Parathyroid adenoma (tissue), 2 donors: Measurements from ENCODE around the gene TCTN1.
A peak's percentile ranks its signal among the peaks of the same experiment; 100 is the strongest.
"Not testable (repeated sequence)": the region's sequence is repeated elsewhere in the genome, so short reads cannot be mapped to it uniquely, and the experiment has no call there.

Experiments used
- H2AFZ ChIP-seq: fragments of 300-600 bp; sonication (generic); one replicate; pipeline ENCODE4 v1.7.0; 2017; ENCODE audit warnings: antibody characterized with exemption, mild to moderate bottlenecking
- H3K27ac ChIP-seq: fragments of 300-600 bp; sonication (generic); one replicate; pipeline ENCODE4 v1.7.0; 2017
- H3K27me3 ChIP-seq: fragments of 300-600 bp; sonication (generic); one replicate; pipeline ENCODE4 v1.7.0; 2017; ENCODE audit warnings: low read length; ENCODE audit not compliant: control insufficient read depth, insufficient read depth
- H3K36me3 ChIP-seq: fragments of 300-600 bp; sonication (generic); one replicate; pipeline ENCODE4 v1.7.0; 2017; ENCODE audit warnings: low read length; ENCODE audit not compliant: control insufficient read depth, insufficient read depth
- H3K4me1 ChIP-seq: fragments of 300-600 bp; sonication (generic); one replicate; pipeline ENCODE4 v1.7.0; 2017; ENCODE audit warnings: control low read depth
- H3K4me2 ChIP-seq: fragments of 300-600 bp; sonication (generic); one replicate; pipeline ENCODE4 v1.7.0; 2017; ENCODE audit warnings: low read length
- H3K4me3 ChIP-seq: fragments of 300-600 bp; sonication (generic); one replicate; pipeline ENCODE4 v1.7.0; 2017; ENCODE audit warnings: low read depth, low read length
- H3K79me2 ChIP-seq: fragments of 300-600 bp; sonication (generic); one replicate; pipeline ENCODE4 v1.7.0; 2017; ENCODE audit warnings: control low read depth
- H3K9ac ChIP-seq: fragments of 300-600 bp; sonication (generic); one replicate; pipeline ENCODE4 v1.7.0; 2017; ENCODE audit warnings: mild to moderate bottlenecking
- H3K9me3 ChIP-seq: fragments of 300-600 bp; sonication (generic); one replicate; pipeline ENCODE4 v1.7.0; 2017; ENCODE audit warnings: low read length; ENCODE audit not compliant: control insufficient read depth
- TF ChIP-seq, protein P1 (sequence below): fragments of 300-600 bp; sonication (generic); IDR thresholded peaks from one replicate; pipeline ENCODE4 v1.7.0; 2017; ENCODE audit warnings: antibody characterized with exemption, mild to moderate bottlenecking
- donor health status: primary hyperparathyroidism.

The TCTN1 gene

DNA sequence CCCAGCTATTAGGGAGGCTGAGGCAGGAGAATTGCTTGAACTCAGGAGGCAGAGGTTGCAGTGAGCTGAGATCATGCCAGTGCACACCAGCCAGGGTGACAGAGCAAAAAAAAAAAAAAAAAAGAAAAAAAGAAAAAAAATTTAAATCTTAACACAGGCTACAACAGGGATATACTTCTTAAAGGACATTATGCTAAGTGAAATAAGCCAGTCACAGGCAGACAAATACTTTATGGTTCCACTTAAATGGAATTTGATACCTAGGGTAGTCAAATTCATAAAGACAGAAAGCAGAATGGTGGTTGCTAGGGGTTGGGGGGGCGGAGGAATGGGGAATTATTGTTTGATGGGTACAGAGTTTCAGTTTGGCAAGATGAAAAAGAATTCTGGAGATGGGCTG is 16.0 kb upstream of the TCTN1 start:
- no peak overlapping the region for H3K27ac ChIP-seq
- no peaks in the 10 kb centered on the region for H3K9me3 ChIP-seq
- no peak overlapping the region for H3K4me3 ChIP-seq
- H3K27me3 ChIP-seq, result no peaks in the 10 kb centered on the region
- H3K79me2 ChIP-seq, result no peaks in the 10 kb centered on the region
- TF ChIP-seq, protein P1, sequence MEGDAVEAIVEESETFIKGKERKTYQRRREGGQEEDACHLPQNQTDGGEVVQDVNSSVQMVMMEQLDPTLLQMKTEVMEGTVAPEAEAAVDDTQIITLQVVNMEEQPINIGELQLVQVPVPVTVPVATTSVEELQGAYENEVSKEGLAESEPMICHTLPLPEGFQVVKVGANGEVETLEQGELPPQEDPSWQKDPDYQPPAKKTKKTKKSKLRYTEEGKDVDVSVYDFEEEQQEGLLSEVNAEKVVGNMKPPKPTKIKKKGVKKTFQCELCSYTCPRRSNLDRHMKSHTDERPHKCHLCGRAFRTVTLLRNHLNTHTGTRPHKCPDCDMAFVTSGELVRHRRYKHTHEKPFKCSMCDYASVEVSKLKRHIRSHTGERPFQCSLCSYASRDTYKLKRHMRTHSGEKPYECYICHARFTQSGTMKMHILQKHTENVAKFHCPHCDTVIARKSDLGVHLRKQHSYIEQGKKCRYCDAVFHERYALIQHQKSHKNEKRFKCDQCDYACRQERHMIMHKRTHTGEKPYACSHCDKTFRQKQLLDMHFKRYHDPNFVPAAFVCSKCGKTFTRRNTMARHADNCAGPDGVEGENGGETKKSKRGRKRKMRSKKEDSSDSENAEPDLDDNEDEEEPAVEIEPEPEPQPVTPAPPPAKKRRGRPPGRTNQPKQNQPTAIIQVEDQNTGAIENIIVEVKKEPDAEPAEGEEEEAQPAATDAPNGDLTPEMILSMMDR, result no peak
- no peak overlapping the region for H2AFZ ChIP-seq
- no peak overlapping the region for H3K4me2 ChIP-seq
- no peaks in the 10 kb centered on the region for H3K36me3 ChIP-seq
- no peaks in the 10 kb centered on the region for H3K4me1 ChIP-seq
- H3K9ac ChIP-seq, result no peak overlapping the region

DNA sequence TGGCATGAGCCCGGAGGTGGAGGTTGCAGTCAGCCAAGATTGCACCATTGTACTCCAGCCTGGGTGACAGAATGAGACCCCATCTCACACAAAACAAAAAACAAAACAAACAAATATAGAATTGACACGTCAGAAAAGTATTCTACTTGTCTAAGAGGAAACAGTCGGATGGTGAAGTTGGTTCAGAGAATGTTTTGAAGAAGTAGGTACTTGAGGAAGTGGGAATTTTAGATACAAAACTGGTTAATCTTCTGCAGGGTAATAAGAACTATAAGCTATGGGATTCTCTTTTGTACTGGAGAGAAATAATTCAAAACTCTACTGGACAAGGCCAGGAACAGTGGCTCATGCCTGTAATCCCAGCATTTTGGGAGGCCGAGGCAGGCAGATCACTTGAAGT is 14.6 kb upstream of the TCTN1 start:
- no peak overlapping the region for H3K4me3 ChIP-seq
- no peaks in the 10 kb centered on the region for H3K4me1 ChIP-seq
- H3K27ac ChIP-seq, result no peak overlapping the region
- no peaks in the 10 kb centered on the region for H3K9me3 ChIP-seq
- H3K79me2 ChIP-seq, result no peaks in the 10 kb centered on the region
- H3K36me3 ChIP-seq, result no peaks in the 10 kb centered on the region
- H3K9ac ChIP-seq, result no peak overlapping the region
- no peak overlapping the region for H3K4me2 ChIP-seq
- TF ChIP-seq, protein P1, result no peak
- H2AFZ ChIP-seq, result no peak overlapping the region
- no peaks in the 10 kb centered on the region for H3K27me3 ChIP-seq

DNA sequence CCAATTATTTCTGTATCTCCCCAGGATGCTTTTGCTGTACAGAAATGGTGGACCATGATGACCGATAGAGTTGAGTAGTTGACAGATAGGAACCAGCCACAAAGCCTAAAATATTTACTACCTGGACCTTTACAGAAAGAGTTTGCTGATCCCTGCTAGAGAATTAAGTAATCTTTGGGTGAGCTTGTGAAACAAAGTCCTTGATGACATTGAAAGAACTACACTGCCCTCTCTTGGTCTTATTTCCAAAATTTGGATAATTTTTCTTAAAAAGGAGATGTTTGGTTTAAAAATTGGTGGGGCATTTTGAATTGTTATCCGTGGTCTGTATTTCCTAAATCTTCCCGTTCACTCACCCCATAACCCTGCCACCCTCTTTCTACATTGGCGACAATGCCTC is 13.7 kb upstream of the TCTN1 start:
- Histone ChIP-seq H3K27me3 (no peaks in the 10 kb centered on the region), H3K4me2 (no peak overlapping the region), H3K9me3 (no peaks in the 10 kb centered on the region), H3K27ac (no peak overlapping the region), H3K9ac (no peak overlapping the region), H3K4me1 (no peaks in the 10 kb centered on the region), H2AFZ (no peak overlapping the region), H3K4me3 (no peak overlapping the region), H3K36me3 (no peaks in the 10 kb centered on the region), H3K79me2 (no peaks in the 10 kb centered on the region)
- TF ChIP-seq, protein P1, result peak; percentile 40

DNA sequence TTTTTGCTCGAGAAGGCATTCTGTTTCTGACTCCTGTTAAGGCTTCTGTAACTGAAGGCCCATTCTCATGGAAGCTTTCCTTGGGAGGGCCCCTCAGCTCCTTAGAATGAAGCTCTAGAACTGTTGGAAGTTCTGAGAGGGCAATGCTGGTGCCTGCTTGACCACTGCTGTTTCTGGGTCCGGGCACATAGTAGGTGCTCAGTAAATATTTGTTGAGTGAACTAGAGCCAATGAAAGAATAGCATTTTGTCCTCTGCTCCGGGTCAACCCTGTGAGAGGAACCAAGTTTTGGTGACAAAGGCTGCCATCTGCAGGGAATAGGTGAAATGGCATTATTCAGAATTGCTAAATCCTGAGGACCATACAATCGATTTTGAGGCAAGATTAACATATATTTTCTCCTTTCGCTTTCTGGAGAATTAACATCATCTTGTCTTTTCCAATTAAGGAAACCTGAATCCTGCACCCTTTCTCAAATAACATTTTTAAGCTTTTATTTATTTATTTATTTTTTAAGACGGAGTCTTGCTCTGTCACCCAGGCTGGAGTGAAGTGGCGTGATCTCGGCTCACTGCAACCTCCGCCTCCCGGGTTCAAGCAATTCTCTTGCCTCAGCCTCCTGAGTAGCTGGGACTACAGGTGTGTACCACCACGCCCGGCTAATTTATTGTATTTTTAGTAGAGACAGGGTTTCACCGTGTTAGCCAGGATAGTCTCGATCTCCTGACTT is 11.7 kb upstream of the TCTN1 start:
- H2AFZ ChIP-seq, result peak overlapping the region; percentile 21
- not testable (repeated sequence) for H3K27me3 ChIP-seq, H3K9me3 ChIP-seq, H3K4me2 ChIP-seq, H3K27ac ChIP-seq, H3K36me3 ChIP-seq, H3K79me2 ChIP-seq, H3K4me1 ChIP-seq, H3K9ac ChIP-seq, H3K4me3 ChIP-seq
- TF ChIP-seq, protein P1, result peak; percentile 75

DNA sequence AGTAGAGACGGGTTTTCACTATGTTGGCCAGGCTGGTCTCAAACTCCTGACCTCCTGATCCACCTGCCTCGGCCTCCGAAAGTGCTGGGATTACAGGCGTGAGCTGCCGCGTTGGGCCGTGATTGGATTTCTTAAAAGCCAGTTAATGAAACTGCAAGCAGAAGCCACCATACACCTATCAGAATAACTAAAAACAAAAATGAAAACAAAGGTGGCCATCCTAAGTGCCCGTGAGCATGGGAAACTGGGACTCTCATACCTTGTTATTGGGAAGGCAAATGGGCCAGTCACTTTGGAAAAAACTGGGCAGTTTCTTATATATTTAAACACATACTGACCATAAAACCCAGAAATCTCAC is 7.7 kb upstream of the TCTN1 start:
- Histone ChIP-seq H3K27ac (no peak overlapping the region), H3K9ac (no peak overlapping the region), H3K79me2 (no peaks in the 10 kb centered on the region), H3K4me2 (no peak overlapping the region), H2AFZ (no peak overlapping the region), H3K4me1 (no peaks in the 10 kb centered on the region), H3K36me3 (no peaks in the 10 kb centered on the region), H3K27me3 (no peaks in the 10 kb centered on the region), H3K9me3 (no peaks in the 10 kb centered on the region), H3K4me3 (no peak overlapping the region)
- TF ChIP-seq, protein P1, result no peak
